HG03432 (cell line): ENCODE data around the gene OR11A1.

ENCODE experiments used
- ATAC-seq: cut with Tn5 transposase; IDR thresholded peaks from one replicate; pipeline ENCODE4 v1.9.1; 2021; ENCODE audit warnings: mild to moderate bottlenecking, moderate library complexity; ENCODE audit not compliant: unreplicated experiment

OR11A1 gene

DNA sequence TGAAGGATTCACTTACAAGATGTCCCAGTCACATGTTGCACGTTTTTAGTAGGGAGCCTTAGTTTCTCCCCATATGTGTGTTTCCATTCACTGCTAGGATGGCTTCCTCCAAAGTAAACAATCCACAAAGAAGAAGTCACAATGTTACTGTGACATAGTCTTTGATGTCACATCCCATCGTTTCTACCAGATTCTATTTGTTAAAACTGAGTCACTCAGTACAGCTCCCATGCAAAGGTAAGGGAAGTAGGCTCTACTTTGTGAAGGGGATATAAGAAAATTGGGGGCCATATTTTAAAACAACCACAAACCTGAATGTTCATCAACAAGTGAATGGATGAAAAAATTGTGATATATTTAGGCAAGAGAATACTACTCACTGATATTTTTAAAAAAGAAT is at the start of gene OR11A1, which contains the start of gene OR2H1:
Gene OR11A1 (minus strand): TSS at position 101 of the 400 bp plus-strand sequence. CDS start 29,430 bp downstream, outside the sequence.
Gene OR2H1 (plus strand): TSS at position 185 of the 400 bp plus-strand sequence. CDS start 4,615 bp downstream, outside the sequence.
- ATAC-seq, result no peak

- ATAC-seq, result no peak
Measured at GRCh38 chr6:29506446-29507067, 49.7 kb upstream of the OR11A1 start.

- no peak for ATAC-seq
Measured at GRCh38 chr6:29505808-29506207, 48.9 kb upstream of the OR11A1 start.

DNA sequence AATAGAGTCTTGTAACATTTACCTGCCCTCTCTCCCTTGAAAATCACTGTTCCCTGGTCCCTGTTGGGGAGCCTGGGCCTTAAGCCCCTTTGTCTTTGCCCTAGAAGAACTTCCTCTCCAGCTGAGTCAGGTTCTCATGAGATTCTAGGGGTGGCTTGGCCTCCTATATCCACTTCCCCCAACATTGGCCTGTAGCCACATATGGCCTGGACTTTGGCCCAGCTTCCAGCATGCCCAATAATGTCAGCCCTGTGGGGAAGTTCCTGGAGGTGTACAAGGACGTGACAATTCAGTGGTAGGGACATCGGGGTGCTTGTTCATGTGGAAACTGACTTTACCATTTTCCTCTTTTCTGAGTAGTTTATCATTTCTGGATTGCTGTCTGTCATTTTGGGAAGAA is 48.1 kb upstream of the OR11A1 start:
- ATAC-seq, result no peak

DNA sequence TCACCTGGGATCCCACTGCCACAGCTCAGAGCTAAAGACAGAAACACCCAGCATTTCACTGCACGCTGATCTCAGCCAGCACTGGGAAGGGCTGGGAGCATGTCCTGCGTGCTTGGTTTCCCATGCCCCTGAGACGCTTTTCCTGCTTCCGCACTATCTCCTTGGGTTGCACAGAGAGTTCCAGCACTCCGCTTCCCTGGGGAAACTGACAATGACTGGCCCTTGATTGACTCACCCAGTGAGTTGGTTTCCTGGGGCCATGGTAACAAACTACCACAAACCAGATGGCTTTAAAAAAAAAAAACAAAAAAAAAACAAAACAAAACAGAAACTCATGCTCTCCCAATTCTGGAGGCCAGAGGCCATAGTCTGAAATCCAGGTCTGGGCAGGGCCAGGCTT is 45.7 kb upstream of the OR11A1 start:
- ATAC-seq, result no peak

DNA sequence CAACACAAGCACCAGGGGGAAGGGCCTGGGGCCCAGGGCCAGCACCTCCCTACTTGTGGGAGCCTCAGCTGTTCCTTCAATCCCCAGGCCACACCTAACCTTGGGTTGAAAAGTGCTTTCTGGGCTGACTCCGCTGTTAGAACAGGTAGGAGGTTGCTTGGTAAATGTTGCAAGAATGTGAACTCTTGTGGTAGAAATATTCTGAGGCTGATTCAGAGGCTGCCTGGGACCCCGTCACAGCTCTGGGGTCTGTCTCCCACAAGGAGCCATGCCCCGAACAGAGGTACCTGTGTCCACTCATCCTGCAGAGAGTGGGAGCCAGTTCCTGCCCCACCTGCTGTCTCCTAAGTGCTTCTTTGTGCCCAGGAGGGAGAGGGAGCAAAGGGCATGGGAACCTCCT is 45.3 kb upstream of the OR11A1 start:
- ATAC-seq, result no peak

- ATAC-seq, result no peak
Measured at GRCh38 chr6:29501106-29501505, 44.2 kb upstream of the OR11A1 start.

- no peak for ATAC-seq
Measured at GRCh38 chr6:29500594-29500993, 43.7 kb upstream of the OR11A1 start.

- ATAC-seq, result no peak
Measured at GRCh38 chr6:29499704-29500103, 42.8 kb upstream of the OR11A1 start.

GRCh38 chr6:29496961-29497360 is 40.1 kb upstream of the OR11A1 start:
- ATAC-seq, result no peak

DNA sequence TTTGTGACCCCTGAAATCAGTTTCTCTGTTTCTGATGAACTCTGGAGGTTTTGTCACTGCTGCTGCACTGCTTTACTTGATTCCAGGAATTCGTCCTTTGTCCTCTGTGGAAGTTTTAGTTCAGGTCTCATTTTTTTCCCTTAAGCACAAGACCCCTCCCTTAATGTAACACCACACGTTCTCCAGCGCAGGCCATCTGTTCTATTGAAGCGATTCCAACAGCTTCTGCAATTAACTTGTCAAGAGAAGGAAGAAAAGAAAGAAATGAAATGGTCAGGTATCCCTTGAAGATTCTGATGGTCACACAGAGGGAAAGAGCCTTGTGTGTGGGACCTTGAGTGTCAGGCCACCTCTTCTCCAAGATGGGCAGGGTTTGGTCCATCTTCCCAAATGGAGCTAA is 38.7 kb upstream of the OR11A1 start:
- no peak for ATAC-seq

GRCh38 chr6:29494131-29494530 is 37.3 kb upstream of the OR11A1 start:
- no peak for ATAC-seq

- no peak for ATAC-seq
Measured at GRCh38 chr6:29493261-29493660, 36.4 kb upstream of the OR11A1 start.

DNA sequence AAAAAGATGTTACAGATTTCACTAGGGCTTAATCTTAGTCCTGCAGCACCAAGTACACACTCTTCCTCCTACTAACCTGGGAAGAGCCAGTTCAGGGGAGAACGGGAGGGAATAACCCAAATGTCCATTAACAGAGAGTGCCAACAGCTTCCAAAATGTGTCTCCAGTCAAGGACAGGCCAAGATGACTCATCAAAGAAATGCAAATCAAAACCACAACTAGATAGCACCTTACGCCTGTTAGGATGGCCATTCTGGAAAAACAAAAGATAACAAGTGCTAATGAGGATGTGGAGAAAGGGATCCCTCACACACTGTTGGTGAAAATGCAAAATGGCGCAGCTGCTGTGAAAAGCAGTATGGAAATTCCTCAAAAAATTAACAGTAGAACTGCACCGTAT is 34.7 kb upstream of the OR11A1 start:
- ATAC-seq, result no peak

DNA sequence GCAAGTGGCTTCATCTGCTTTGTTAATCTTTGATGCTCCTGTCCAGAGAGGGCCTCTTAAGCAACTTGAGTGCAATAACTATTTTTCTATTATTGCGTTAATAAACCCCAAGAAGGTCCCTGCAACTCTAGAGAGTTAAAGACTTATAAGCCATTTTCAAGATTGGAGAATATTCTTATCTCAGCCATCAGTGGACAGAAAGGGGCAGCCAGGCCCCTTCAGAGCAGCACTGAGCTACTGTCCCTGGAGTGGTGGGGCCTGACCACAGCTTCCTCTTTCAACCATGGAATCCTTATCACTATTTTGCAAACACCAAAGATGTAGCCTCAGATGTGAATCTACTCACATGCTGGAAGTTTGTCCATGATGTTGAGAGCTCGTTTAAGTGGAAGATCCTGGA is 33.7 kb upstream of the OR11A1 start:
- no peak for ATAC-seq

- ATAC-seq, result no peak
Measured at GRCh38 chr6:29490055-29490454, 33.2 kb upstream of the OR11A1 start.

GRCh38 chr6:29489286-29489685 is 32.4 kb upstream of the OR11A1 start:
- no peak for ATAC-seq

- ATAC-seq, result no peak
Measured at GRCh38 chr6:29488874-29489273, 32.0 kb upstream of the OR11A1 start.

DNA sequence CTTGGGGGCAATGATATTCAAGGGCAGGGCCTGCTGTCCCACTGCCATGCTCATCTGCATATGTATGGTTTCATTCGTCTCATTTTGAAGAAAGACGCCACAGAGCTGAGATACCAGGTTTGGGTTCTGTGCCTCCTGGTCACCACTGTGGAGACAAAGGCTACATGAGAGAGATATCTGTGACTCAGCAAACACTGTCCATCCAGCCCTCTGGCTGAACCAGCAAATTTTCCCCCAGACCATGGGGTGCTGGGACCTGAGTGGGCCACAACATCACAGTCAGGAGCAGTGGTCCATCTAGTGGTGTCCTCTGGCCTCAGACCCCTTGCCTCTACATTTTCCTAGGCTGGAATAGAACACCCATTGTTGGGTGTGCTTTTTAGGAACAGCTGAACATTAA is 30.8 kb upstream of the OR11A1 start, which contains the start of gene MAS1L:
Gene MAS1L (minus strand): TSS at position 297 of the 400 bp plus-strand sequence. CDS start 54 bp downstream, at position 243.
- no peak for ATAC-seq

GRCh38 chr6:29487131-29487530 is 30.3 kb upstream of the OR11A1 start:
- ATAC-seq, result no peak

DNA sequence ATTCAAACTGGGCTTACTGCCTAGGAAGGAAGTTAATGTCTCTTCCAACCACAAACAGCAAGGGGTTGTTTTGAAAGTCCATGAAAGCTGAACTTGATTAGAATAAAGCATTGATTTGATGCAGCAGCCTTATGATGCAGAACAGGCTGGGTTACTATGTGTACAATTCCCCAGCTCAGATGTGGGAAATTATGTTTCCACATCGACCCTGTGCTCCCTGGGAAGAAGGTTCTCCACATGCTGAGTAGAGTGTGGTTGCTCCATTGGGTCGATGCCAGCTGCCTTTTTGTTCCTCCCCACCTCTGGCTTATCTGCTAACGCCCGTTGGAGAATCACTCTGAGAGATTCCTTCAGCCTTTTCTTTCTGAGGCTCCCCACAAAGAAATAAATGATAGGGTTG is 29.7 kb upstream of the OR11A1 start:
- ATAC-seq, result no peak

GRCh38 chr6:29483735-29484134 is 26.9 kb upstream of the OR11A1 start:
- ATAC-seq, result no peak

DNA sequence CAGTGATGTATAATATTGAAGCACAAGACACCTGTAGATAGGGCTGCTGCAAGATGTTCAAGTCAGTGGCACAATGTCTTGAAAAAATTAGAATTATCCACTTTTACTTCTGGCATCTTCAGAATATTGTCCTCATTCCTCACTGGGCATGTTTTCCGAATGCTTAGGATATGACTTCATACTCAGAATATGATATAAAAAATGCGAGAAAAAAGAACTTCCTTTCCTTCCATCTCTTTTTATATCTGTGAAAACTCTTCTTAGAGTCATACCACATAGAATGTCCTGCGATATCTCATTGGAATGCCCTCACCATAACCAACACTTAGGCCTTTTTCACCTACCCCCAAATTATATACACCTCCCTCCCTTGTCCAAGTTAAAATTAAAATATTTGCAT is 26.3 kb upstream of the OR11A1 start:
- no peak for ATAC-seq
